Measurements from ENCODE around the gene HMOX1. TPM values are rescaled to one million over a fixed set of nuclear protein-coding genes. Genes with fewer than 3 reads are reported as not detected.

Gene HMOX1
- total RNA-seq, 1 experiment from 2014 or later = 26.4 TPM

- Histone ChIP-seq H3K9ac (ENCODE audit: low read length) (no peak overlapping the region), H3K27me3 (ENCODE audit: insufficient read depth, low read length) (no peaks in the 10 kb centered on the region), H4K20me1 (ENCODE audit: insufficient read depth) (no peaks in the 10 kb centered on the region), H3K4me2 (ENCODE audit: low read length) (no peak overlapping the region), H3K79me2 (ENCODE audit: insufficient read depth, low read length) (peaks cover 7% of the 10 kb centered on the region; the same call in 1 of the 2 replicates), H3K4me3 (replicated peaks in 1 of 2; ENCODE audit: low read depth in 1 of 2, low read length in 2 of 2) (no peak overlapping the region), H3K36me3 (ENCODE audit: control insufficient read depth in 1 of 2, insufficient read depth in 2 of 2, low read length in 2 of 2) (peaks cover 57 to 79% of the 10 kb centered on the region in 2 experiments), H2AFZ (ENCODE audit: low read depth, low read length, poor library complexity, severe bottlenecking) (no peak overlapping the region), H3K9me2 (ENCODE audit: insufficient read depth) (no peaks in the 10 kb centered on the region), H3K9me3 (ENCODE audit: control insufficient read depth in 1 of 2, insufficient read depth in 1 of 2, low read depth in 1 of 2, low read length in 2 of 2) (no peaks in the 10 kb centered on the region), H3K27ac (ENCODE audit: low read depth, low read length) (no peak overlapping the region), H3K4me1 (ENCODE audit: control insufficient read depth in 1 of 2, insufficient read depth in 2 of 2, low read length in 2 of 2) (no peaks in the 10 kb centered on the region)
- ATAC-seq (0 out of 2 replicates have a peak, but pooled peaks have one; percentile 20), DNase-seq (ENCODE audit: low read depth, low spot score) (no peak)
- no TSS peak for BruUV-seq (replicated peaks)
- intact Hi-C loops (cut with micrococcal nuclease) = no loop called here
- ChIA-PET POLR2A (no interaction called here), CTCF (no interaction called here), RAD21 (ENCODE audit: low non-redundant PET in 1 of 2, low total read pairs in 2 of 2, uncharacterized antibody in 2 of 2, unreplicated experiment in 2 of 2) (no interaction called here)
- no peak for TF ChIP-seq SIN3A (IDR thresholded peaks at IDR 0.05; ENCODE audit: low read depth)
- no peak for TF ChIP-seq ZFX (IDR thresholded peaks at IDR 0.05)
- no peak for TF ChIP-seq JUND (IDR thresholded peaks at IDR 0.05)
- no peak for TF ChIP-seq EGR1 (IDR thresholded peaks at IDR 0.05; ENCODE audit: low read depth)
- no peak for TF ChIP-seq SP1 (IDR thresholded peaks at IDR 0.05; ENCODE audit: low read depth)
- TF ChIP-seq POLR2A (IDR thresholded peaks at IDR 0.05; ENCODE audit: borderline replicate concordance, extremely low read depth, insufficient read depth, insufficient read length) = no peak
- no peak for TF ChIP-seq RAD21 (IDR thresholded peaks at IDR 0.05; ENCODE audit: low read depth)
- TF ChIP-seq CBX3 (IDR thresholded peaks at IDR 0.05; ENCODE audit: low read depth) = no peak
- TF ChIP-seq FOSL1 (IDR thresholded peaks at IDR 0.05; ENCODE audit: low read depth) = no peak
- TF ChIP-seq YY1 (IDR thresholded peaks at IDR 0.05; ENCODE audit: extremely low read depth, insufficient replicate concordance, low read depth, low read length) = no peak
- TF ChIP-seq ZNF274 (IDR thresholded peaks at IDR 0.05; ENCODE audit: low read depth, low read length) = no peak
- no peak for TF ChIP-seq POLR2AphosphoS5 (IDR thresholded peaks at IDR 0.05; ENCODE audit: low read depth, low read length)
- TF ChIP-seq CEBPB (IDR thresholded peaks at IDR 0.05; ENCODE audit: low read depth) = no peak
- no peak for TF ChIP-seq MAX (IDR thresholded peaks at IDR 0.05)
- TF ChIP-seq CTCF (IDR thresholded peaks at IDR 0.05 in 2 of 3, conservative IDR thresholded peaks at IDR 0.05 in 1 of 3; ENCODE audit: borderline replicate concordance in 1 of 3, insufficient read depth in 1 of 3, low read depth in 2 of 3, low read length in 2 of 3) = no peak
- TF ChIP-seq EZH2phosphoT487 (IDR thresholded peaks at IDR 0.05; ENCODE audit: borderline replicate concordance) = no peak
- no peak for TF ChIP-seq ZBTB33 (IDR thresholded peaks at IDR 0.05; ENCODE audit: extremely low read depth, insufficient replicate concordance, low read length)
- TF ChIP-seq TCF7L2 (IDR thresholded peaks at IDR 0.05; ENCODE audit: borderline replicate concordance, extremely low read depth, insufficient read depth, insufficient read length) = no peak
These were observed 29.8 kb downstream of the HMOX1 start for GRCh38 chr22:35410663-35411034.

Measured in HCT116 (cell line).